Measurements from ENCODE around the gene SPC24.
"Not testable (repeated sequence)": the region's sequence is repeated elsewhere in the genome, so short reads cannot be mapped to it uniquely, and the experiment has no call there.

SPC24 gene

GRCh38 chr19:11191934-11192333, 36.4 kb upstream of the SPC24 start:
- DNase-seq, result no peak

DNA sequence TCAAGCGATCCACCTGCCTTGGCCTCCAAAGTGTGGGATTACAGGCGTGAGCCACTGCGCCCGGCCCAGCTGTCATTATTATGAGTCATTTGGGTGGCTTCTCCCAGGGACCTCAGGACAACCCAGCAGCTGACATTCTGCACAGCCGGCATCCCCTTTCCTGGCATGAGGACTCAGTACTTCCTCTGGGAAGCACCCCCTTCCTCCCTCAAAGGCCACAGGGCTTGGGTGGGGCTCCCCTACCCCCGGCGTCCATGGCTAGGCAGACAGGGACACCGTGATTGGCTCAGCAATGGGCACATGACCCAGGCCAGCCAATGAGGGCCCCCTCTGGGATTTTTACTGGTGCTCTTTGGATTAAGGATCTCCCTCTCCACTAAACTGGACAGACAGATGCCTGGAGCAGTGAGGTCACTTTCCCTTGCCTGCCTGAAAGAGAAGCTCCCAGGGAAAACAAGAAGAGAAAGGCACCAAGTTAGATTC, 35.7 kb upstream of the SPC24 start:
- no peak for DNase-seq

GRCh38 chr19:11190501-11190900, 34.9 kb upstream of the SPC24 start:
- DNase-seq, result no peak

DNA sequence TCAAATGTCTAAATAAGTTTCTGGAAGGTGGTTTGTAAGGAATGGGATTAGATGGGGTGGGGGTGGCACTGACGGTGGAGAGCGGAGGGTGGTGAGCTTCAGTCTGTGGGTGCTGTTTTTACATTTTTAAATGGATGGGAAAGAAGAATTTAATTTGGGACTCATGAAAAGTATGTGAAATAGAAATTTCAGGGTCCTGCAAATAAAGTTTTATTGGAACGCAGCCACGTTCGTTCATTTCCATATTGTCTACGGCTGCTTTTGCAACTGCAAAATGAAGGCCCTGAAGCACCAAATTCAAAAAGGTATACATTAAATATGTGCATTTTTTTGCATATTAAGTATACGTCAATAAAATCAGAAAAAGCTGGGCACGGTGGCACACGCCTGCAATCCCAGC, 31.9 kb upstream of the SPC24 start:
- DNase-seq, result no peak

DNA sequence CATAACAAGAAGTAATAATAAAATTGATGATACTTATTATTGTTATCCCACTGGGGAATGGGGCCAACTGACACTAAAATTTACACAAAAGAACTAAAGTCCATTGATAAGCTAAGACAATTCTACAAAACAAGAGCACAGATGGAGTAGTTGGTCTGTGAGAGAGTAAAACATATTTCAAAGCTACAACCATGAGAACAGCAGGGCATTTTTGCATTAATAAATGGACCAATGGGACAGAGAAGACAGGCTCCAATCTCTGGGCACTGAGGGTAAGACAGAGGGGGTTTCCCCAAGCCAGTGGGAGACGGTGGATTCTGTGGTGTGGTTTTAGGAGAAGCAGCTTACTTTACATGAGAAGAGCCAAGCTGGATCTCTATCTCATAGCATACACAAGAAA, 27.4 kb upstream of the SPC24 start:
- DNase-seq, result no peak

DNA sequence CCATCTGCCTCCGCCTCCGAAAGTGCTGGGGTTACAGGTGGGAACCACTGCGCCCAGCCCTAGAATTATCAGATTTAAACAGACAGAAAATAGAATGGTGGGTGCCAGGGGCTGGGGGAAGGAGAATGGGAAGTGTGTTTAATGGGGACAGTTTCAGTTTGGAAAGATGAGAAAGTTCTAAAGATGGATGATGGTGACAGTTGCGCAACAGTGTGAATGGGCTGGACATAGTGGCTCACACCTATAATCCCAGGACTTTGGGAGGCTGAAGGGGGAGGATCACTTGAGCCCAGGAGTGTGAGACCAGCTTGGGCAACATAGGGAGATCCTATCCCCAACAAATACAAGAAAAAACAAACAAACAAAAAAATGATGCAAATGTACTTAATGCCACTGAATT, 25.9 kb upstream of the SPC24 start:
- DNase-seq, result no peak

DNA sequence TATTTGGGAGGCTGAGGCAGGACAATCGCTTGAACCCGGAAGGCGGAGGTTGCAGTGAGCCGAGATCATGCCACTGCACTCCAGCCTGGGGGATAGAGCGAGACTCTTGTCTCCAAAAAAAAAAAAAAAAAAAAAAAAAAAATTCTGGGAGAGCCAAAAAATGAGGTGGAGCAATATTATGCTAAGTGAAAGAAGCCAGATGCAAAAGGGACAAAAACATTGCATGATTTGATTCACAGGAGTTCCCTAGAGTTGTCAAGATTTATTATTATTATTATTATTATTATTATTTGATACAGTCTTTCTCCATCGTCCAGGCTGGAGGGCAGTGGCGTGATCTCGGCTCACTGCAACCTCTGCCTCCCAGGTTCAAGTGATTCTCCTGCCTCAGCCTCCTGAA, 25.4 kb upstream of the SPC24 start:
- not testable (repeated sequence) for DNase-seq

GRCh38 chr19:11180346-11180745, 24.8 kb upstream of the SPC24 start:
- no peak for DNase-seq

DNA sequence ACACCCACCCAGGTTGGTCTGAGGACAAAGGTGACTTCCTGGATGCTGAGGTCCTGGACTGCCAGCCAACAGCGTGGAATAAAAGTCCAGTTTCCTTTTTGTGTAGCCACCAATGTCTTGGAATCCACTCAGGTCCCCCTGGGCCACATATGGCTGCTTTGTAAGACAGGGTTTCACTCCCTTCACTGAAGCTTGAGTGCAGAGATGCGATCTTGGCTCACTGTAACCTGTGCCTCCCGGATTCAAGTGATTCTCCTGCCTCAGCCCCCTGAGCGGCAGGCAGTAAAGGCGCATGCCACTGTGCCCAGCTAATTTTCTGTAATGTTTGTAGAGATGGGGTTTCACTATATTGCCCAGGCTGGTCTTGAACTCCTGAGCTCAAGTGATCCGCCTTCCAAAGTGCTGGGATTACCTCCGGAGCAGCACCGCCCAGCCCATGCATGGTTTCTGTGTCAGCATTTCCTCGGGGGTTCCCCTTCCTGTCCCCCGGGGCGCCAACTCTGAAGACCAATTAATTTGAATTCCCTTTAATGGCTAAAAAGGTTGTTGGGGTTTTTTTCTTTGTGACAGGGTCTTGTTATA, 24.2 kb upstream of the SPC24 start:
- no peak for DNase-seq

DNA sequence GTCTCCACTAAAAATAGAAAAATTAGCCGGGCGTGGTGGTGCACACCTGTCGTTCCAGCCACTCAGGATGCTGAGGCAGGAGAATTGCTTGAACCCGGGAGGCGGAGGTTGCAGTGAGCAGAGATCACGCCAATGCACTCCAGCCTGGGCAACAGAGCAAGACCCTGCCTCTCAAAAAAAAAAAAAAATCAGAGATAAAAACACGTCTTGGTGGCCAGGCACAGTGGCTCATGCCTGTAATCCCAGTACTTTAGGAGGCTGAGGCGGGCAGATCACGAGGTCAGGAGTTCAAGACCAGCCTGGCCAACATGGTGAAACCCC, 23.5 kb upstream of the SPC24 start:
- not testable (repeated sequence) for DNase-seq

DNA sequence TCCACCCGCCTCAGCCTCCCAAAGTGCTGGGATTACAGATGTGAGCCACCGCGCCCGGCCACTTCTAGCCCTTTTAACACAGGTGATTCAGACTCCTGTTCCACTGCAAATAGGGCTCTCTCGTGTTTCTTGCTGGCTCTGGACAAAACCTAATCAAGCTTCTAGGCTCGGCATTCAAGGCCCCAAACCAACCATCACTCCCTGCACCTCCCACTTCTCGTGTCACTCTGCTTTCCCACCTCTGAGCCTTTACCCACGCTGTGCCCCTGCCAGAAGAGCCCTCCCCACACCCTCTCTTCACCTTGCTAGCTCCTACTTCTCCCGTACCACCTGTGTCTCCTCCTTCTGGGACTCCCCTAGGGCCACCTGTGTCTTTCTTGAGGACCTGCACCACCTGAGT, 22.0 kb upstream of the SPC24 start:
- DNase-seq, result no peak

GRCh38 chr19:11176466-11177193, 21.0 kb upstream of the SPC24 start:
- no peak for DNase-seq

DNA sequence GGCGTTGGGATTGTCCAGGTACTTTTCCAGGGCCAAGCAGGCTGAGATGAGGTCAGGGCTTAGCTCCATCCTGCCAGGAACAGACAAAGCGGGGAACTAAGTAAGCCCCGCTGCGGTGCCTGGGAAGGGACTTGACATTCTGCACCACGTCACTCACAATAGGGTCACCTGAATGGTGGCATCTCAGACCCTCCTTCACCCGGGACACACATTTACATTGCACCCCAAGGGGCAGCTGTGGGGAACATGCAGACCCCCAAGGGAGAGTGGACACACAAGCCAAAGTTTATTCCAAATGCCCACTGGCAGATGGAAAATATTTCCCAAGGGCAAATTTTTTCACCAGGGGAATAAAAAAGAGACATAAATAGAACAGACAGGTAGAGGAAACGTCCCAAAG, 20.3 kb upstream of the SPC24 start:
- no peak for DNase-seq

- DNase-seq, result no peak
Measured at GRCh38 chr19:11174336-11174735, 18.8 kb upstream of the SPC24 start.

GRCh38 chr19:11173516-11174155, 18.1 kb upstream of the SPC24 start:
- DNase-seq, result no peak

- DNase-seq, result no peak
Measured at GRCh38 chr19:11172576-11172975, 17.0 kb upstream of the SPC24 start.

DNA sequence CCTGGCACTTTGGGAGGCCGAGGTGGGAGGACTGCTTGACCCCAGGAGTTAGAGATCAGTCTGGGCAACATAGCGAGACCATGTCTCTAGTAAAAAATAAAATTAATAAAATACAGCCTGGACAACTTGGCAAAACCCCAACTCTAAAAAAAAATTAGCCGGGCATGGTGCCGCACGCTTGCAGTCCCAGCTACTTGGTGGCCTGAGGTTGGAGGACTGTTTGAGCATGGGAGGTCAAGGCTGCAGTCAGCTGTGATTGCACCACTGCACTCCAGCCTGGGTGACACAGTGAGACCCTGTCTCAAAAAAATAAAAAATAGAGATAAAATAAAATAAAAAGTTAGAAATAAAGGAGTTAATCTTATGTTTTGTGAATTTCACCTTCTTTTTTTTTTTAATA, 15.6 kb upstream of the SPC24 start:
- DNase-seq, result no peak

- DNase-seq, result no peak
Measured at GRCh38 chr19:11169896-11170678, 14.5 kb upstream of the SPC24 start.

DNA sequence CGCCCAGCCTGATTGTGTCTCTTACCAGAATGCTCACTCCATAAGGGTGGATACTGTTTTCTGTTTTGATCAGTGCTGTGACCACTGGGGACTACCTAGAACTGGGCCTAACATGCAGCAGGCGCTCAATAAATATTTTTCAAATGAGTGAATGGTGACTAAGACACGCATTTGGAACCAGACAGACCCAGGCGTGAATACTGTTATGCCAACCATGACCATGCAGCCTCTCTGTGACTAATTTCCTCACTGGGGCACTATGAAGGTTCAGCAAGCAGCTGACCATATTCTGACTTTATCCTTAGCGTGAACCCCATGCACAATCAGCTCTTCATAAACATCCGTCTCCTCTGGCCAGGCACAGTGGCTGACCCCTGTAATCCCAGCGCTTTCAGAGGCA, 13.0 kb upstream of the SPC24 start:
- DNase-seq, result no peak

- no peak for DNase-seq
Measured at GRCh38 chr19:11166281-11167142, 10.9 kb upstream of the SPC24 start.

- no peak for DNase-seq
Measured at GRCh38 chr19:11165486-11166030, 10.0 kb upstream of the SPC24 start.

- no peak for DNase-seq
Measured at GRCh38 chr19:11164879-11165406, 9.4 kb upstream of the SPC24 start.
